ENCODE data around the gene PRR33.

DNA sequence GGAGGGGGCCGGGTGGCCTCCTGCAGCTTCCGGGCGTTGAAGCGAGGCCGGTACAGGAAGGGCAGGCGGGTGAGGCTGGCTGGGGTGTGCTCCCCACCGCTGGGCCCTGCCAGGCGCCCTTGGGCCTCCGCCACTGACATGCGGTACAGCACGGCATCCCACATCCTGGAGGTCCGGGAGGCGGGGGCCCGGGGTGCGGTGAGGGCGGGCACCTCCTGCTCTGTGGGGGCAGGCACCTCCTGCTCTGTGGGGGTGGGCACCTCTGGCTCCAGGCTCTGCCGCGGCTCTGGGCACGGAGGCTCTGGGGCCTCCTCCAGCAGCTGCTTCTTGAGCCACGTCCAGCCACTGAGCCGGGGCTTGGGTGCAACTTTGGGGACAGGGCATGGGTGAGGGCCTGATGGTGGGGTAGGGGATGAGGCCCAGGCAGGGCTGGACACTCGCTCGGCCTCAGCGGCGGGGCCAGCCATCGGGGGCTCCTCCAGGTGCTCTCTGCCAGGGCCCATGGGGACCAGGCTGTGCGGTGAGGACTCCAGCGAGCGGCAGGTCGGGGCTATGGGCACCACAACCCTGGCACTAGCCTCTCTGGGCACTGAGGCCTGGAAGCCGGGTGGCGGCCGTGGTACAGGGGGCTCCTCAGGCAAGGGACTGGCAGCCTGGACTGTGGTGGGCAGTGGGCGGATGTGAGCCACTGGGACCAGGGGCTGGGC, 2.3 kb downstream of the PRR33 start:
- TF ChIP-seq SNAPC5 (CRISPR knock-in tag; IDR thresholded peaks at IDR 0.05): no peak
- no peak for TF ChIP-seq ZNF436 (CRISPR knock-in tag; IDR thresholded peaks at IDR 0.05)
- TF ChIP-seq POLR2G (IDR thresholded peaks at IDR 0.05; ENCODE audit: low read depth, low read length): no peak
- TF ChIP-seq POLR2AphosphoS2 (IDR thresholded peaks at IDR 0.05; ENCODE audit: low read length): no peak
- TF ChIP-seq POLR2A (conservative IDR thresholded peaks at IDR 0.05): no peak
- no peak for TF ChIP-seq ZNF76 (CRISPR knock-in tag; IDR thresholded peaks at IDR 0.05; ENCODE audit: borderline replicate concordance)
- TF ChIP-seq NRF1 (conservative IDR thresholded peaks at IDR 0.05 in 1 of 2, IDR thresholded peaks at IDR 0.05 in 1 of 2): no peak
- TF ChIP-seq EZH2 (IDR thresholded peaks at IDR 0.05; ENCODE audit: borderline replicate concordance, low read depth, low read length): no peak

Data from K562 (cell line).